Lung (tissue), 16 donors: ENCODE measurements around the gene TLE6. TPM values are rescaled to one million over a fixed set of nuclear protein-coding genes. Genes with fewer than 3 reads are reported as not detected.
"Not testable (repeated sequence)": the region's sequence is repeated elsewhere in the genome, so short reads cannot be mapped to it uniquely, and the experiment has no call there.

Experiments used
- ATAC-seq: fragments of 200-7000 bp; cut with Tn5 transposase; one replicate; pipeline ENCODE4 v1.9.1; 2020; ENCODE audit warnings: moderate number of reproducible peaks; ENCODE audit not compliant: insufficient read depth, low FRiP score
- DNase-seq, 3 donors: peaks; one replicate each; pipeline ENCODE4 v3.0.0-alpha.2; 2013 to 2017
- H3K27ac ChIP-seq, 2 donors: one replicate each; pipeline ENCODE4 v1.5.1; 2013; ENCODE audit warnings: mild to moderate bottlenecking in 2 of 2, moderate library complexity in 2 of 2, control low read depth in 1 of 2, inconsistent platforms in 1 of 2, low read depth in 1 of 2, low read length in 1 of 2
- H3K27me3 ChIP-seq, 3 donors: one replicate each; pipeline ENCODE4 v1.5.1; 2013; ENCODE audit warnings: low read length in 2 of 3; ENCODE audit not compliant: control insufficient read depth in 3 of 3, insufficient read depth in 3 of 3
- H3K36me3 ChIP-seq, 4 donors: one replicate each; pipeline ENCODE4 v1.5.1; 2013; ENCODE audit warnings: low read length in 4 of 4, mild to moderate bottlenecking in 1 of 4, moderate library complexity in 1 of 4; ENCODE audit not compliant: control insufficient read depth in 4 of 4, insufficient read depth in 4 of 4
- H3K4me1 ChIP-seq, 5 donors: one replicate each; pipeline ENCODE4 v1.5.1; 2013; ENCODE audit warnings: low read length in 5 of 5, mild to moderate bottlenecking in 2 of 5, moderate library complexity in 1 of 5; ENCODE audit not compliant: control insufficient read depth in 5 of 5, insufficient read depth in 5 of 5
- H3K4me3 ChIP-seq: one replicate; pipeline ENCODE4 v1.5.1; 2013; ENCODE audit warnings: mild to moderate bottlenecking, control low read depth, moderate library complexity
- H3K9ac ChIP-seq, 2 donors: one replicate each; pipeline ENCODE4 v1.5.1; 2013; ENCODE audit warnings: low read length in 2 of 2, control low read depth in 1 of 2; ENCODE audit not compliant: insufficient read depth in 1 of 2
- H3K9me3 ChIP-seq, 4 donors: one replicate each; pipeline ENCODE4 v1.5.1; 2013; ENCODE audit warnings: low read length in 3 of 4, mild to moderate bottlenecking in 1 of 4, moderate library complexity in 1 of 4; ENCODE audit not compliant: control insufficient read depth in 4 of 4, insufficient read depth in 3 of 4
- WGBS, 2 donors: extraction: QIAGEN DNeasy Blood & Tissue Kit; methylation state at CpG; one replicate each; pipeline ENCODE4 v1.1.7; 2013; 5-methylcytosine and 5-hydroxymethylcytosine counted together
- long read RNA-seq, 5 donors: transcript quantifications; one replicate each; lab custom pipeline, GENCODE V29; 2026
- polyA plus RNA-seq, 2 donors: library from polyadenylated mRNA; stranded (reverse); fragments of 200-250 nt; gene quantifications; one replicate each; pipeline ENCODE4 v1.2.1, GENCODE V29; 2013
- total RNA-seq, 2 donors: library from RNA; depleted of rRNA in 1 of 2; stranded (reverse); fragments of >200 nt in 1 of 2; gene quantifications; one replicate each; pipeline ENCODE4 v1.2.1, GENCODE V29; 2014 to 2021
- TF ChIP-seq, protein P1 (sequence below): IDR thresholded peaks from 2 replicates; pipeline ENCODE4 v1.5.1; 2012; ENCODE audit warnings: mild to moderate bottlenecking; ENCODE audit errors: control extremely low read depth, extremely low read depth
- donor health status: control.
- donor health status: control.
- donor health status: Bipolar disorder and iron deficiency.
- donor health status: healthy.
- donor health status: DM: yes; HTN: yes; CAD: no.

TLE6 gene
- 1 to 10 TPM; 6.3 to 8.8 TPM for total RNA-seq
- polyA plus RNA-seq: 1 to 10 TPM; 6.1 to 8.0 TPM
- long read RNA-seq, donor 1, partial matches to known transcripts: 174 of 421 reads
- long read RNA-seq, donor 1, other reads (novel, unspliced or antisense): 246 of 421 reads
- long read RNA-seq, donor 2: 0 reads
- long read RNA-seq, donor 3: 0 reads
- long read RNA-seq, donor 4: 0 reads
- long read RNA-seq, donor 5: 0 reads

DNA sequence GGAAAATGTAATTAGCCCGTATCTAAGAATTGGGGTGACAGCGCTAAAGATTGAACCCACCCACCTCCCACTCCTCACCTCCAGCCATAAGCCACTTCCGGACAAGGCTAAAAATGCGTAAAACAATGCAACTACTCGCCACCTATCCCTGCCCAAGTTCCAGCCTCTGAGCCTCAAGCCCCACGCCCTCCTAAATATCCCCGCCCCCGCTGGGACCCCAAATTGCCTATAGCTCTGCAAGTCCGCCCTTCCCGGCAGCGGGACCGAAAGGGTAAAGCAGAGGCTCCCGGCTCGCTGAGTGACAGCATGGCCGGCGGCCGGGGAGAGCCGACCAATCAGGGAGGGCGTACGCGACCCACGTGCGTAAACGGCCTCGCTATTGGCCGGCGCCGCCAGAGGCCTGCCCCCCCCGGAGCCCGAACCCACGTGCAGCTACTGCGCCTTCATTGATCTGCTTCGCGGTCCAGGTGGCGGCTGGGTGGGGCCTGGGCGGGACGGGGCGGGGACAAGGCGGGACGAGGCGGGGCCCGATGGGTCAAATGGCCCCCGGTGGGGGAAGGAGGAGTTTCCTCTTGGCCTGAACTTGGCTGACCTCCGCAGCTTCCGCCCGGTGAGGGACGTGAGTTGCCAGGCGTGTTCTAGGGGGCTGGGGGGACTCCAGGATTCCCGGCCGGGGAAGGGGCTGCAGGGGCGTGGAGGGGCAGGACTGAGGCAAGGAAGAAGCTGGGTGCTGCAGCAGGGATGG is at the start of gene TLE6:
TSS of gene TLE6 (plus strand) at position 564 of the 745 bp plus-strand sequence. CDS start 670 bp downstream, outside the sequence.
- Histone ChIP-seq H3K4me3 (no peak within 1 kb of the TSS), H3K36me3 (no peaks in the 10 kb centered on the region), H3K9ac (peak within 1 kb of the TSS in 1 of 2 donors; percentile 61), H3K4me1 (peaks cover 0 to 31% (median 7%) of the 10 kb centered on the region in 5 donors), H3K27ac (peak within 1 kb of the TSS in 1 of 2 donors; percentile 73), H3K27me3 (no peaks in the 10 kb centered on the region), H3K9me3 (no peaks in the 10 kb centered on the region)
- TF ChIP-seq, protein P1, sequence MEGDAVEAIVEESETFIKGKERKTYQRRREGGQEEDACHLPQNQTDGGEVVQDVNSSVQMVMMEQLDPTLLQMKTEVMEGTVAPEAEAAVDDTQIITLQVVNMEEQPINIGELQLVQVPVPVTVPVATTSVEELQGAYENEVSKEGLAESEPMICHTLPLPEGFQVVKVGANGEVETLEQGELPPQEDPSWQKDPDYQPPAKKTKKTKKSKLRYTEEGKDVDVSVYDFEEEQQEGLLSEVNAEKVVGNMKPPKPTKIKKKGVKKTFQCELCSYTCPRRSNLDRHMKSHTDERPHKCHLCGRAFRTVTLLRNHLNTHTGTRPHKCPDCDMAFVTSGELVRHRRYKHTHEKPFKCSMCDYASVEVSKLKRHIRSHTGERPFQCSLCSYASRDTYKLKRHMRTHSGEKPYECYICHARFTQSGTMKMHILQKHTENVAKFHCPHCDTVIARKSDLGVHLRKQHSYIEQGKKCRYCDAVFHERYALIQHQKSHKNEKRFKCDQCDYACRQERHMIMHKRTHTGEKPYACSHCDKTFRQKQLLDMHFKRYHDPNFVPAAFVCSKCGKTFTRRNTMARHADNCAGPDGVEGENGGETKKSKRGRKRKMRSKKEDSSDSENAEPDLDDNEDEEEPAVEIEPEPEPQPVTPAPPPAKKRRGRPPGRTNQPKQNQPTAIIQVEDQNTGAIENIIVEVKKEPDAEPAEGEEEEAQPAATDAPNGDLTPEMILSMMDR: no peak
- 0 to 1% methylated on average over 43 to 51 of the region's 51 CpGs for WGBS, 2 donors
- ATAC-seq (peak; percentile 92), DNase-seq (peak; percentile 96 to 98 (median 97))

DNA sequence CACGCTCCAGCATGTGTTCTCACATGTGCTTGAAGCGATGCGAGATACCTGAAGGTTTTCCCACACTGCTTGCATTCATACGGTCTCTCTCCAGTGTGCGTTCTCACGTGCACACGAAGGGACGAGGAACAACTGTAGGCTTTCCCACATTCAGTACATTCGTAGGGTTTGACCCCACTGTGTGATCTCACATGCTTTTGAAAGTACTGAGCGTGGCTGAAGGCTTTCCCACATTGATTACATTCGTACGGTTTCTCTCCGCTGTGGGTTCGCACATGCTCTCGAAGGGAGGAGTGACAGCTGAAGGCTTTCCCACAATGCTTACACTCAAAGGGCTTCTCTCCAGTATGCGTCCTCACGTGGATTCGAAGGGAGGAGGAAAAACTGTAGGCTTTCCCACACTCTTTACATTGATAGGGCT is 43.9 kb upstream of the TLE6 start:
- Histone ChIP-seq H3K36me3 (peaks cover 17 to 52% (median 34%) of the 10 kb centered on the region in 4 donors), H3K27me3 (no peaks in the 10 kb centered on the region), H3K9ac (no peak overlapping the region), H3K27ac (no peak overlapping the region), H3K4me1 (no peaks in the 10 kb centered on the region), H3K9me3 (peaks cover 9 to 29% (median 21%) of the 10 kb centered on the region in 4 donors), H3K4me3 (no peak overlapping the region)
- DNase-seq (no peak), ATAC-seq (no peak)
- TF ChIP-seq, protein P1: no peak
- 97 to 99% methylated on average over 18 of the region's 18 CpGs for WGBS, 2 donors

DNA sequence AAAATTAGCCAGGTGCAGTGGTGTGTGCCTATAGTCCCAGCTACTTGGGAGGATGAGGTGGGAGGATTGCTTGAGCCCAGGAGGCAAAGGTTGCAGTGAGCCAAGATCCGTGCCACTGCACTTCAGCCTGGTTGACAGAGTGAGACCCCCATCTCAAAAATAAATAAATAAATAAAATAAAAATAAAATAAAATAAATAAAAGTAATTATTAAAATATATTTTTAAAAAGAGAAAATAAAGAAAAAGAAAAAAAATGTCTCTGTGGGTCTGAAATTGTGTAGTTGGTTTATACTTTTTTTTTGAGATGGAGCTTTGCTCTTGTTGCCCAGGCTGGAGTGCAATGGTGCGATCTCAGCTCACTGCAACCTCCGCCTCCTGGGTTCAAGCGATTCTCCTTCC is 41.5 kb upstream of the TLE6 start:
- not testable (repeated sequence) for H3K27ac ChIP-seq, H3K27me3 ChIP-seq, DNase-seq, H3K9ac ChIP-seq, H3K4me1 ChIP-seq, H3K4me3 ChIP-seq, ATAC-seq
- H3K36me3 ChIP-seq: peaks cover 17 to 54% (median 40%) of the 10 kb centered on the region in 4 donors
- WGBS, 2 donors: 99 to 100% methylated on average over 4 of the region's 4 CpGs
- peaks cover 9 to 29% (median 19%) of the 10 kb centered on the region in 4 donors for H3K9me3 ChIP-seq

DNA sequence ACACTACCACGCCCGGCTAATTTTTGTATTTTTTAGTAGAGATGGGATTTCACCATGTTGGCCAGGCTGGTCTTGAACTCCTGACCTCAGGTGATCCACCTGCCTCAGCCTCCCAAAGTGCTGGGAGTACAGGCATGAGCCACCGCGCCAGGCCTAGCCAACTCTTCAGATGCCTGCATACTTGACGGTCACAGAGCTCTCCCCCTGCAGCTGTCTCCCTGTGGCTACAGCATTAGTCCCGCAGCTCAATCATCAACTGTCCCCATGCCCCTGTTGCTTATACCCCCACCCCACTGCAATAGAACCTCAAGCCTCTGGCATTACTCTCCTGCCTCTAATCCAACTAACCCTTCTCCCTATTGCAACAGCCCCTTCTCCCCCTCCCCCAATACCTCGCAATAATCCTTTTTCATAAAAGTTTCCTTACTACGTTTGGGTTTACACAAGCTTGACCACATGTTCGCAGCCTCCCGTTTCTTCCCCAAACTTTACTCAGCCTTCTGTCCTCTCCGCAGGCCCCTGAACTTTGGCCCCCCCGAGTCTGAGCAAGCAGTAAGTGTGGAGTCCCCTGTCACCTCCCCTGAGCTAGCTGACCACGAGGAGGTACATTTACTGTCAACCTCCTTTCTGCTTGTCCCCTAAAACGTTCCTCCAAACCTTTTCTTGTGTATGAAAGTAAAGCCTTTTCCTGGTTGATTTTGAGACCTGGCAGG is 34.3 kb upstream of the TLE6 start:
- H3K27me3 ChIP-seq: no peaks in the 10 kb centered on the region
- no peak overlapping the region for H3K27ac ChIP-seq
- TF ChIP-seq, protein P1: no peak
- H3K4me3 ChIP-seq: no peak overlapping the region
- H3K9me3 ChIP-seq: no peaks in the 10 kb centered on the region
- ATAC-seq (no peak), DNase-seq (no peak)
- H3K4me1 ChIP-seq: peaks cover 0 to 10% (median 0%) of the 10 kb centered on the region in 5 donors
- H3K9ac ChIP-seq: no peak overlapping the region
- peaks cover 0 to 10% (median 7%) of the 10 kb centered on the region in 4 donors for H3K36me3 ChIP-seq
- WGBS, 2 donors: 60 to 75% methylated on average over 14 of the region's 14 CpGs
